ENCODE measurements around the gene PTEN.
"Not testable (repeated sequence)": the region's sequence is repeated elsewhere in the genome, so short reads cannot be mapped to it uniquely, and the experiment has no call there.

GRCh38 chr10:87855247-87855646 lies 8.2 kb upstream of the PTEN start:
- TF ChIP-seq, protein P1, sequence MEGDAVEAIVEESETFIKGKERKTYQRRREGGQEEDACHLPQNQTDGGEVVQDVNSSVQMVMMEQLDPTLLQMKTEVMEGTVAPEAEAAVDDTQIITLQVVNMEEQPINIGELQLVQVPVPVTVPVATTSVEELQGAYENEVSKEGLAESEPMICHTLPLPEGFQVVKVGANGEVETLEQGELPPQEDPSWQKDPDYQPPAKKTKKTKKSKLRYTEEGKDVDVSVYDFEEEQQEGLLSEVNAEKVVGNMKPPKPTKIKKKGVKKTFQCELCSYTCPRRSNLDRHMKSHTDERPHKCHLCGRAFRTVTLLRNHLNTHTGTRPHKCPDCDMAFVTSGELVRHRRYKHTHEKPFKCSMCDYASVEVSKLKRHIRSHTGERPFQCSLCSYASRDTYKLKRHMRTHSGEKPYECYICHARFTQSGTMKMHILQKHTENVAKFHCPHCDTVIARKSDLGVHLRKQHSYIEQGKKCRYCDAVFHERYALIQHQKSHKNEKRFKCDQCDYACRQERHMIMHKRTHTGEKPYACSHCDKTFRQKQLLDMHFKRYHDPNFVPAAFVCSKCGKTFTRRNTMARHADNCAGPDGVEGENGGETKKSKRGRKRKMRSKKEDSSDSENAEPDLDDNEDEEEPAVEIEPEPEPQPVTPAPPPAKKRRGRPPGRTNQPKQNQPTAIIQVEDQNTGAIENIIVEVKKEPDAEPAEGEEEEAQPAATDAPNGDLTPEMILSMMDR (IDR thresholded peaks at IDR 0.05), result not testable (repeated sequence)
- TF ChIP-seq POLR2A, POLR2AphosphoS5, EP300 (IDR thresholded peaks at IDR 0.05): not testable (repeated sequence)

Measured in sigmoid colon (tissue), 4 donors.